ENCODE data around the gene PIN4. TPM values are rescaled to one million over a fixed set of nuclear protein-coding genes. Genes with fewer than 3 reads are reported as not detected.

The PIN4 gene
- 32.1 TPM for polyA plus RNA-seq (2012; ENCODE audit: insufficient read depth, insufficient read length, low read depth)

GRCh38 chrX:72181178-72182125, at the start of gene PIN4:
Gene PIN4, plus strand, starts transcription at chrX:72181757. Its CDS starts 29 bp downstream, at chrX:72181786.
- peak; percentile 92 for DNase-seq
- no peak for TF ChIP-seq CTCF (IDR thresholded peaks at IDR 0.05; ENCODE audit: low read depth, low read length)
- no peaks in the 10 kb centered on the region for H3K36me3 ChIP-seq
- H3K9me3 ChIP-seq = no peaks in the 10 kb centered on the region
- no peaks in the 10 kb centered on the region for H3K27me3 ChIP-seq
- no peaks in the 10 kb centered on the region for H3K4me1 ChIP-seq
- H3K4me3 ChIP-seq (ENCODE audit: low read depth, low read length) = peak within 1 kb of the TSS; percentile 96

GRCh38 chrX:72132456-72132855, 49.1 kb upstream of the PIN4 start:
- no peaks in the 10 kb centered on the region for H3K27me3 ChIP-seq

GRCh38 chrX:72133851-72134546, 47.6 kb upstream of the PIN4 start:
- Histone ChIP-seq H3K27me3 (no peaks in the 10 kb centered on the region), H3K36me3 (peaks cover 52% of the 10 kb centered on the region), H3K4me3 (ENCODE audit: low read depth, low read length) (no peak overlapping the region), H3K4me1 (peaks cover 4% of the 10 kb centered on the region), H3K9me3 (no peaks in the 10 kb centered on the region)
- TF ChIP-seq CTCF (IDR thresholded peaks at IDR 0.05; ENCODE audit: low read depth, low read length) = no peak
- no peak for DNase-seq

More at GRCh38 chrX:72132456-72132855, 49.1 kb upstream of the PIN4 start:
- peaks cover 57% of the 10 kb centered on the region for H3K36me3 ChIP-seq
- TF ChIP-seq CTCF (IDR thresholded peaks at IDR 0.05; ENCODE audit: low read depth, low read length) = no peak
- no peaks in the 10 kb centered on the region for H3K9me3 ChIP-seq
- no peak for DNase-seq
- H3K4me3 ChIP-seq (ENCODE audit: low read depth, low read length) = peak overlapping the region; percentile 32
- H3K4me1 ChIP-seq = peaks cover 11% of the 10 kb centered on the region

- DNase-seq = no peak
Measured at GRCh38 chrX:72137846-72138495, 43.6 kb upstream of the PIN4 start.

GRCh38 chrX:72139538-72139937, 42.0 kb upstream of the PIN4 start:
- Histone ChIP-seq H3K4me3 (ENCODE audit: low read depth, low read length) (no peak overlapping the region), H3K9me3 (no peaks in the 10 kb centered on the region), H3K36me3 (peaks cover 30% of the 10 kb centered on the region), H3K4me1 (no peaks in the 10 kb centered on the region), H3K27me3 (no peaks in the 10 kb centered on the region)
- TF ChIP-seq CTCF (IDR thresholded peaks at IDR 0.05; ENCODE audit: low read depth, low read length) = no peak
- DNase-seq = no peak

More at GRCh38 chrX:72137846-72138495, 43.6 kb upstream of the PIN4 start:
- Histone ChIP-seq H3K4me1 (no peaks in the 10 kb centered on the region), H3K4me3 (ENCODE audit: low read depth, low read length) (no peak overlapping the region), H3K36me3 (peaks cover 42% of the 10 kb centered on the region), H3K27me3 (no peaks in the 10 kb centered on the region), H3K9me3 (no peaks in the 10 kb centered on the region)
- TF ChIP-seq CTCF (IDR thresholded peaks at IDR 0.05; ENCODE audit: low read depth, low read length) = no peak

Measured in BE2C (cell line).